H1 (cell line): ENCODE measurements around the gene PTPRD. TPM values are rescaled to one million over a fixed set of nuclear protein-coding genes. Genes with fewer than 3 reads are reported as not detected.

ENCODE experiments used
- CTCF ChIA-PET: fragments of 300-600 bp; sonication (Branson Sonifier 250); formaldehyde crosslinking; loops from one replicate; lab custom pipeline; 2021; ENCODE audit not compliant: partially characterized antibody; lab: Charles Lee
- POLR2A ChIA-PET: fragments of 300-600 bp; sonication (Branson Sonifier 250); formaldehyde crosslinking; loops from one replicate; lab custom pipeline; 2021; ENCODE audit warnings: inconsistent platforms; ENCODE audit not compliant: partially characterized antibody; lab: Charles Lee
- DNase-seq, 2 experiments: peaks; one replicate each; pipeline versions ENCODE4 v3.0.0 to v3.0.0-alpha.2; 2010 to 2022; ENCODE audit warnings: low spot score in 2 of 2, low read depth in 1 of 2, mixed read lengths in 1 of 2
- FAIRE-seq: peaks from 2 replicates; lab custom pipeline; 2011; peaks lifted over from hg19 to GRCh38; lab: Jason Lieb, UNC
- H2AFZ ChIP-seq: 2 replicates; pipeline ENCODE4 v1.8.1; 2012; ENCODE audit warnings: low read length, inconsistent platforms
- H2AK5ac ChIP-seq: 2 replicates; pipeline ENCODE4 v1.6.1; 2013; ENCODE audit warnings: low read depth, low read length
- H2BK120ac ChIP-seq: replicated peaks from 2 replicates; pipeline ENCODE3; 2013; ENCODE audit warnings: low read depth, low read length, inconsistent platforms
- H2BK12ac ChIP-seq: 2 replicates; pipeline ENCODE4 v1.6.1; 2013; ENCODE audit warnings: low read depth, low read length
- H2BK15ac ChIP-seq: 2 replicates; pipeline ENCODE4 v1.6.1; 2013; ENCODE audit warnings: low read length
- H2BK20ac ChIP-seq: 2 replicates; pipeline ENCODE4 v1.6.1; 2013; ENCODE audit warnings: low read length
- H2BK5ac ChIP-seq: 2 replicates; pipeline ENCODE4 v1.6.1; 2013; ENCODE audit warnings: low read depth, low read length
- H3K14ac ChIP-seq: 2 replicates; pipeline ENCODE4 v1.6.1; 2013; ENCODE audit warnings: inconsistent platforms; ENCODE audit not compliant: insufficient read length
- H3K18ac ChIP-seq: 2 replicates; pipeline ENCODE4 v1.6.1; 2013; ENCODE audit warnings: low read length; ENCODE audit errors: extremely low read depth
- H3K23ac ChIP-seq: 2 replicates; pipeline ENCODE4 v1.6.1; 2013; ENCODE audit warnings: inconsistent platforms; ENCODE audit not compliant: insufficient read length
- H3K23me2 ChIP-seq: 2 replicates; pipeline ENCODE4 v1.6.1; 2013; ENCODE audit warnings: low read depth, low read length
- H3K27ac ChIP-seq: 2 replicates; pipeline ENCODE4 v1.6.1; 2011; ENCODE audit warnings: low read depth, low read length, inconsistent platforms
- H3K27me3 ChIP-seq, 4 experiments: replicated peaks in 1 of 4; 1 replicate in 1 of 4; 2 replicates in 3 of 4; pipeline versions ENCODE4 v1.6.1 to v1.8.1; 2011 to 2013; ENCODE audit warnings: low read length in 3 of 4, mild to moderate bottlenecking in 3 of 4, inconsistent platforms in 2 of 4, mixed read lengths in 2 of 4, moderate library complexity in 1 of 4; ENCODE audit not compliant: control insufficient read depth in 3 of 4, insufficient read depth in 3 of 4; ENCODE audit errors: extremely low read depth in 1 of 4
- H3K36me3 ChIP-seq, 4 experiments: 2 replicates each; pipeline versions ENCODE4 v1.6.1 to v1.8.1; 2011 to 2013; ENCODE audit warnings: mild to moderate bottlenecking in 4 of 4, low read length in 3 of 4, moderate library complexity in 2 of 4, control low read depth in 1 of 4, inconsistent platforms in 1 of 4; ENCODE audit not compliant: insufficient read depth in 4 of 4, control insufficient read depth in 2 of 4
- H3K4ac ChIP-seq: replicated peaks from 2 replicates; pipeline ENCODE3; 2013; ENCODE audit warnings: low read length, low read depth, mixed read lengths, inconsistent platforms; ENCODE audit not compliant: insufficient read length
- H3K4me1 ChIP-seq, 4 experiments: replicated peaks in 1 of 4; 1 replicate in 1 of 4; 2 replicates in 3 of 4; pipeline versions ENCODE4 v1.6.1 to v1.8.1; 2011 to 2013; ENCODE audit warnings: low read length in 3 of 4, inconsistent platforms in 2 of 4, mixed read lengths in 1 of 4; ENCODE audit not compliant: insufficient read depth in 4 of 4, control insufficient read depth in 3 of 4
- H3K4me2 ChIP-seq, 2 experiments: 2 replicates each; pipeline versions ENCODE4 v1.6.1 to v1.8.1; 2011 to 2013; ENCODE audit warnings: low read depth in 2 of 2, low read length in 2 of 2, control low read depth in 1 of 2, inconsistent platforms in 1 of 2, mild to moderate bottlenecking in 1 of 2; ENCODE audit not compliant: insufficient read depth in 1 of 2
- H3K4me3 ChIP-seq, 4 experiments: fragments of 200-600, 300-600 bp in 1 of 4; sonication (generic), shearing (Covaris generic), sonication (Bioruptor Twin) in 1 of 4; 2 replicates each; pipeline versions ENCODE4 v1.5.1 to v1.8.1; 2011 to 2016; ENCODE audit warnings: low read length in 4 of 4, low read depth in 3 of 4, control low read depth in 2 of 4, inconsistent platforms in 2 of 4, mild to moderate bottlenecking in 2 of 4, mixed read lengths in 1 of 4, moderate library complexity in 1 of 4; ENCODE audit not compliant: insufficient read depth in 2 of 4; ENCODE audit errors: extremely low read depth in 1 of 4
- H3K56ac ChIP-seq: replicated peaks from 2 replicates; pipeline ENCODE3; 2013; ENCODE audit warnings: low read depth, mild to moderate bottlenecking, mixed read lengths, low read length, inconsistent platforms; ENCODE audit not compliant: insufficient read length
- H3K79me1 ChIP-seq: 2 replicates; pipeline ENCODE4 v1.6.1; 2013; ENCODE audit warnings: low read depth, low read length, control low read depth
- H3K79me2 ChIP-seq, 2 experiments: 2 replicates each; pipeline versions ENCODE4 v1.6.1 to v1.8.1; 2012 to 2013; ENCODE audit warnings: low read length in 2 of 2, mild to moderate bottlenecking in 2 of 2, inconsistent platforms in 1 of 2; ENCODE audit not compliant: insufficient read depth in 2 of 2, control insufficient read depth in 1 of 2
- H3K9ac ChIP-seq, 4 experiments: replicated peaks in 1 of 4; 1 replicate in 1 of 4; 2 replicates in 3 of 4; pipeline versions ENCODE4 v1.6.1 to v1.8.1; 2011 to 2013; ENCODE audit warnings: low read depth in 3 of 4, low read length in 3 of 4, control low read depth in 2 of 4, mild to moderate bottlenecking in 2 of 4, moderate library complexity in 2 of 4, inconsistent platforms in 1 of 4; ENCODE audit errors: extremely low read depth in 1 of 4
- H3K9me3 ChIP-seq, 2 experiments: 2 replicates each; pipeline versions ENCODE4 v1.6.1 to v1.8.1; 2012 to 2013; ENCODE audit warnings: mild to moderate bottlenecking in 2 of 2, moderate library complexity in 2 of 2, control low read depth in 1 of 2, inconsistent platforms in 1 of 2, low read depth in 1 of 2, low read length in 1 of 2, mixed read lengths in 1 of 2; ENCODE audit not compliant: insufficient read depth in 2 of 2
- H4K20me1 ChIP-seq, 2 experiments: replicated peaks in 1 of 2; 2 replicates each; pipeline versions ENCODE3 to v1.8.1; 2011 to 2013; ENCODE audit warnings: inconsistent platforms in 2 of 2, low read length in 2 of 2, mild to moderate bottlenecking in 1 of 2; ENCODE audit not compliant: insufficient read depth in 2 of 2, control insufficient read depth in 1 of 2
- H4K5ac ChIP-seq: 2 replicates; pipeline ENCODE4 v1.6.1; 2013; ENCODE audit warnings: low read length, low read depth, mixed read lengths, inconsistent platforms; ENCODE audit not compliant: insufficient read length
- H4K8ac ChIP-seq: 2 replicates; pipeline ENCODE4 v1.8.0; 2013; ENCODE audit warnings: mild to moderate bottlenecking, moderate library complexity, low read length, inconsistent platforms; ENCODE audit not compliant: insufficient read depth; ENCODE audit errors: extremely low read depth
- H4K91ac ChIP-seq: replicated peaks from 2 replicates; pipeline ENCODE3; 2013; ENCODE audit warnings: low read length, mixed read lengths, inconsistent platforms; ENCODE audit not compliant: insufficient read length
- CBX8 ChIP-seq: fragments of 300-800, 300-1000 bp; sonication (generic); IDR thresholded peaks from 2 replicates; pipeline ENCODE4 v1.7.1; 2016; ENCODE audit warnings: low read depth, low read length, borderline replicate concordance
- CREB1 ChIP-seq: IDR thresholded peaks from 2 replicates; pipeline ENCODE4 v1.6.1; 2012; ENCODE audit warnings: inconsistent platforms
- CTCF ChIP-seq, 3 experiments: IDR thresholded peaks; 1 replicate in 2 of 3; 2 replicates in 1 of 3; pipeline versions ENCODE4 v1.5.1 to v1.6.1; 2011; ENCODE audit warnings: low read length in 3 of 3, mild to moderate bottlenecking in 3 of 3, inconsistent platforms in 2 of 3, low read depth in 1 of 3, moderate library complexity in 1 of 3; ENCODE audit not compliant: insufficient read depth in 1 of 3; ENCODE audit errors: control extremely low read depth in 1 of 3
- NRF1 ChIP-seq: IDR thresholded peaks from 2 replicates; pipeline ENCODE4 v1.6.1; 2011; ENCODE audit warnings: mild to moderate bottlenecking, low read depth, low read length, improper control_type of control experiment
- POLR2A ChIP-seq, 2 experiments: IDR thresholded peaks; 1 replicate in 1 of 2; 2 replicates in 1 of 2; pipeline ENCODE4 v1.6.1; 2011; ENCODE audit warnings: low read depth in 2 of 2, low read length in 2 of 2, mild to moderate bottlenecking in 2 of 2; ENCODE audit errors: control extremely low read depth in 1 of 2
- POLR2AphosphoS5 ChIP-seq: IDR thresholded peaks from 2 replicates; pipeline ENCODE4 v1.6.1; 2011; ENCODE audit warnings: low read depth, low read length
- SAP30 ChIP-seq: fragments of 300-600 bp; sonication (generic); IDR thresholded peaks from 2 replicates; pipeline ENCODE4 v1.7.1; 2012; ENCODE audit warnings: low read length, moderate library complexity, mild to moderate bottlenecking, inconsistent platforms; ENCODE audit not compliant: insufficient read depth, insufficient replicate concordance
- SP2 ChIP-seq: IDR thresholded peaks from 2 replicates; pipeline ENCODE4 v1.6.1; 2012; ENCODE audit warnings: mild to moderate bottlenecking, low read length, inconsistent platforms
- SRF ChIP-seq: IDR thresholded peaks from 2 replicates; pipeline ENCODE4 v1.6.1; 2011; ENCODE audit warnings: mild to moderate bottlenecking, low read depth, low read length, moderate library complexity
- ZNF274 ChIP-seq: IDR thresholded peaks from 2 replicates; pipeline ENCODE4 v1.7.0; 2012; ENCODE audit warnings: low read length, borderline replicate concordance; ENCODE audit errors: extremely low read depth
- WGBS, 2 experiments: shearing (Covaris generic) in 1 of 2; methylation state at CpG; one replicate each; pipeline versions ENCODE4 v1.1.6 to v1.1.7; 2013 to 2015; ENCODE audit warnings: low lambda C conversion rate in 2 of 2, mixed read lengths in 2 of 2, inconsistent platforms in 1 of 2, low coverage in 1 of 2, missing lambda C conversion rate in 1 of 2; ENCODE audit not compliant: insufficient replicate concordance in 2 of 2, insufficient coverage in 1 of 2, insufficient read length in 1 of 2; ENCODE audit errors: extremely low coverage in 1 of 2, missing lambda C conversion rate in 1 of 2; 5-methylcytosine and 5-hydroxymethylcytosine counted together
- polyA plus RNA-seq, 7 experiments: library from polyadenylated mRNA; depleted of rRNA in 3 of 7; stranded (reverse) in 5 of 7; unstranded in 2 of 7; fragments of >200 nt in 5 of 7; fragments of 200-250 nt in 2 of 7; gene quantifications; 1 replicate in 5 of 7; 2 replicates in 1 of 7; 4 replicates in 1 of 7; pipeline versions ENCODE4 v1.2.1 to v1.2.3, GENCODE V29; 2011 to 2013; ENCODE audit warnings: missing spikeins in 2 of 7, mixed read lengths in 2 of 7
- total RNA-seq: library from RNA; stranded (reverse); fragmentation: NEBNext Ultra II Directional; extraction: Animal tissue kit (Norgen Biotek cat#: 25700); gene quantifications from 2 replicates; pipeline ENCODE4 v1.2.1, GENCODE V29; 2021

The PTPRD gene
- total and polyA plus RNA-seq, 2 of the 8 experiments (the other 6 are each of a cell fraction or from before 2014, with no cell fraction given), result 17.2 to 77.0 TPM

- ChIA-PET CTCF (no interaction called here), POLR2A (no interaction called here)
- H3K4me3 ChIP-seq, result no peak overlapping the region
- H3K9ac ChIP-seq, result no peak overlapping the region
- no peak overlapping the region for H3K23ac ChIP-seq
- H2AK5ac ChIP-seq, result no peak overlapping the region
- H2BK20ac ChIP-seq, result no peak overlapping the region
- no peak overlapping the region for H3K27ac ChIP-seq
- H3K18ac ChIP-seq, result no peak overlapping the region
- TF ChIP-seq CBX8 (no peak), POLR2AphosphoS5 (no peak), NRF1 (no peak), SP2 (no peak), SAP30 (no peak), ZNF274 (no peak), POLR2A (IDR thresholded peaks at IDR 0.05; ENCODE audit: control extremely low read depth in 1 of 2, low read depth in 2 of 2, low read length in 2 of 2) (no peak), SRF (no peak), CTCF (IDR thresholded peaks at IDR 0.05; ENCODE audit: control extremely low read depth in 1 of 3, insufficient read depth in 1 of 3, low read depth in 1 of 3, low read length in 3 of 3) (no peak), CREB1 (no peak)
- H2AFZ ChIP-seq, result no peak overlapping the region
- no peaks in the 10 kb centered on the region; a peak in 1 of 7 replicates for H3K4me1 ChIP-seq
- no peak overlapping the region for H4K91ac ChIP-seq
- H4K8ac ChIP-seq, result no peak overlapping the region
- no peaks in the 10 kb centered on the region; a peak in 1 of 8 replicates for H3K36me3 ChIP-seq
- no peak overlapping the region for H3K56ac ChIP-seq
- H3K23me2 ChIP-seq, result no peaks in the 10 kb centered on the region
- no peak overlapping the region for H3K4me2 ChIP-seq
- no peak overlapping the region for H3K14ac ChIP-seq
- no peaks in the 10 kb centered on the region for H3K9me3 ChIP-seq
- DNase-seq (no peak), FAIRE-seq (no peak)
- no peaks in the 10 kb centered on the region for H4K20me1 ChIP-seq
- H2BK5ac ChIP-seq, result no peak overlapping the region
- H3K79me1 ChIP-seq, result no peaks in the 10 kb centered on the region
- no peaks in the 10 kb centered on the region for H3K79me2 ChIP-seq
- no peak overlapping the region for H4K5ac ChIP-seq
- no peak overlapping the region for H3K4ac ChIP-seq
- no peaks in the 10 kb centered on the region for H3K27me3 ChIP-seq
- no peak overlapping the region for H2BK120ac ChIP-seq
- H2BK12ac ChIP-seq, result no peak overlapping the region
- H2BK15ac ChIP-seq, result no peak overlapping the region
- 92% methylated on average over 5 of the region's 5 CpGs; no CpG with 5 or more reads in 1 of the 2 experiments for WGBS, 2 experiments
Measured at GRCh38 chr9:8430945-8431344, 2181.9 kb downstream of the PTPRD start.
